ENCODE results near the gene MORC2.

MORC2 gene

DNA sequence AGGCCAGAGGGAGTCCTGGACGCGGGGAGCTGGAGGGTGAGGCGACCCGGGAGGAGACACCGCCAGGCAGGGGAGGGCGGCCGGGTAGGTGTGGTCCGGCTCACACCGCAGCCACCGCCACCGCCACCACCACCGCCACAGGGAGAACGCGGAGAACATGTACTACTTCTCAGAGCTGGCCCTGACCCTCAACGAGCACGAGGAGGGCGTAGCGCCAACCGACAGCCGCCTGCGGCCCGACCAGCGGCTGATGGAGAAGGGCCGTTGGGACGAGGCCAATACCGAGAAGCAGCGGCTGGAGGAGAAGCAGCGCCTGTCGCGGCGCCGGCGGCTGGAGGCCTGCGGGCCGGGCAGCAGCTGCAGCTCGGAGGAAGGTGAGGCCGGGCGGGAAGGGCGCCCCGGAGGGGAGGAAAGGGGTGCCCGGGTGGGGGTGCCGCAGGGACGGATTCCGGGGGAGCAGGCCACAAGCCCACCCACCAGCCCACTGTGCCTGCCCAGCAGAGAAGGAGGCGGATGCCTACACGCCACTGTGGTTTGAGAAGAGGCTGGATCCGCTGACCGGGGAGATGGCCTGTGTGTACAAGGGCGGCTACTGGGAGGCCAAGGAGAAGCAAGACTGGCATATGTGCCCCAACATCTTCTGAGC is 62.8 kb downstream of the MORC2 start:
- Histone ChIP-seq H3K4me1 (ENCODE audit: control insufficient read depth, insufficient read depth, low read length, poor library complexity, severe bottlenecking) (no peaks in the 10 kb centered on the region), H3K27me3 (replicated peaks; ENCODE audit: control insufficient read depth, insufficient read depth, low read length, poor library complexity, severe bottlenecking) (no peaks in the 10 kb centered on the region), H3K4me3 (ENCODE audit: insufficient read depth, low read depth, low read length, poor library complexity, severe bottlenecking) (no peak overlapping the region), H3K27ac (ENCODE audit: insufficient read depth, low read length, poor library complexity, severe bottlenecking) (no peak overlapping the region), H3K9me3 (ENCODE audit: control insufficient read depth, low read length) (no peaks in the 10 kb centered on the region), H3K36me3 (ENCODE audit: control insufficient read depth, insufficient read depth, low read length) (peaks cover 28% of the 10 kb centered on the region)
- no peak for DNase-seq

DNA sequence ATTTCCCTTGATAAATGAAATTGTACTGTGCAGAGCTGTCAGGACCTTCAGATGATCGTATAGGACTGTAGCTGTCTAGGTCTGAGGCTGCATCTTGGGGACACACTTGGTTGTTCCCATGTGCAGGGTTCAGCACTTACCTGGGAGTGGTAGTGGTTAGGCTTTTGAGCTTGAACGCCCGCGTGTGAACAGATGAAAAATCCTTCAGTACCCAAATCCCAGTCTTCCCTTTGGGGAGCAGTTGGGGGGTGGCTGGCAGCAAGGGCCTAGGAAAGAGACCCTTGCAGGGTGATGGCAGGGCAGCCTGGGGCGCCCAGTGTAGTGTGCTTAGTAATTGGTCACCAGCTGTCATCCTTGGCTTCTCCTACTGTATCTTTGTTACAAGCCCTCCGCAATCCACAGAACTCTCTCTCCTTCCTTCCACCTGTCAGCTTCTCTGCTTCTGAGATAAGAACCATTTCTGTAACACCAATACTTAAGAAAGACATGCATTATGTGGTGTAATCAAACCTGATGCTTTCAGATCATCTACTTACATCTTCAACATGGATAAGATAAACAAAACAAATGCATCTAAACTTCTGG is 64.6 kb downstream of the MORC2 start:
- H3K36me3 ChIP-seq (ENCODE audit: control insufficient read depth, insufficient read depth, low read length), result peaks cover 18% of the 10 kb centered on the region

DNA sequence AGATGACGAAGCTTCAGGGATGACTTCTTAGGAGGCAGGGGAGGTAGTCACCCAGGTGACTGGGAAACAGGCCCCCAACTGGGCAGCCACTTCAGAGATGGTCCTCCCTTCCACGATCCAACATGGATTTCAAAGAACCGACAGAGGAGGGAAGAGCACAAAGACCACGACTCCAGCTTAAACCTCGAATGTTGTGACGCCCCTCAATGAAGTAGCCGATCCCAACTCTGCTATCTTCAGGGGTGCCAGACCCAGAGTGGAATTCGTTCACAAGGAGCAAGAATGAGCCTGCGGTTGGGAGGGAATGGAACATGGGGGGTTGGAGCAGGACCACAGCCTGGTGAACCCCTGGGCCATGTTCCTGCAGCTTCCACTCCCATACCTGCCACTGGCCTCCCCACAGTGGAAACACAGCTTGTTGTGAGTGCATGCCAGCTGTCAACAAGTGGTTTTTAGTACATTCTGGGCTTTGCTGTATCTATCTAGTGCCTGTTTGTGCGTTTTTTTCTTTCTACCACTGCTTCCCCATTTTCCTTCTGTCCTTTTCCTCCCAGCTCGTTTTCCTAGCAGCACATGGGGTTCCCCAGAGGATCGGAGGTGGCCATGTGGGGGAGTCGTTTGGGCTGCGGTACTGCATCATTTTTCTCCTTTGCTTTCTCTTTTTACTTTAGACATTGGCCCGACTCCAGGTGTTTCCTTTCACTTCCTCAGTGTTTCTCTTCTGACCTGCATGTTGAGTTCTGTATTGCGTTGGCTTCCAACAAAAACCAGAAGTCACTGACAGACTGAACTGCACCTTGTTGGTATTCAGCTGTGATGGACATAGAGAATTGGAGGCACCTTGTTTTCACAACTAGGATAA is 65.8 kb downstream of the MORC2 start:
- peaks cover 12% of the 10 kb centered on the region for H3K36me3 ChIP-seq (ENCODE audit: control insufficient read depth, insufficient read depth, low read length)
- DNase-seq, result no peak
- H3K4me3 ChIP-seq (ENCODE audit: insufficient read depth, low read depth, low read length, poor library complexity, severe bottlenecking), result no peak overlapping the region
- H3K27me3 ChIP-seq (replicated peaks; ENCODE audit: control insufficient read depth, insufficient read depth, low read length, poor library complexity, severe bottlenecking), result no peaks in the 10 kb centered on the region
- H3K4me1 ChIP-seq (ENCODE audit: control insufficient read depth, insufficient read depth, low read length, poor library complexity, severe bottlenecking), result no peaks in the 10 kb centered on the region
- no peak overlapping the region for H3K27ac ChIP-seq (ENCODE audit: insufficient read depth, low read length, poor library complexity, severe bottlenecking)
- H3K9me3 ChIP-seq (ENCODE audit: control insufficient read depth, low read length), result no peaks in the 10 kb centered on the region

More for the DNA sequence above, 64.6 kb downstream of the MORC2 start:
- no peak for DNase-seq
- H3K9me3 ChIP-seq (ENCODE audit: control insufficient read depth, low read length), result no peaks in the 10 kb centered on the region
- H3K27me3 ChIP-seq (replicated peaks; ENCODE audit: control insufficient read depth, insufficient read depth, low read length, poor library complexity, severe bottlenecking), result no peaks in the 10 kb centered on the region
- no peak overlapping the region for H3K27ac ChIP-seq (ENCODE audit: insufficient read depth, low read length, poor library complexity, severe bottlenecking)
- no peaks in the 10 kb centered on the region for H3K4me1 ChIP-seq (ENCODE audit: control insufficient read depth, insufficient read depth, low read length, poor library complexity, severe bottlenecking)
- H3K4me3 ChIP-seq (ENCODE audit: insufficient read depth, low read depth, low read length, poor library complexity, severe bottlenecking), result no peak overlapping the region

DNA sequence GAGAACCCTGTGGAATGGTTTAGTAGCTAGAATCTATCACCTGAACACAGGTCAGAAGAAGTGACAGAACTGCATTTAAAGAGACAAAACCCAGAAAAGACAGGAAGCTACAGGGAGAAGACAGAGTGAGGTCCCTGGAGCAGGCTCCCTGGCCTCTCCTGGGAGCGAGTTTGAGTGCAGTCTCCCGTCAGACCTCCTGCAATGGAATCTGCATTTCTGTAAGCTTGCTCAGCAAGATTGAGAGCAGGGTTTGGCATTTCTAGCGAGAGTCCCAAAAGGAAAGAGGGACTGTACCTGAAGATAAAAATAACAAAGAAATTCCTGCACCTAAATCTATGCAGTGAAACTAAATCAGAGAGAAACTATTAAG is 74.2 kb downstream of the MORC2 start:
- Histone ChIP-seq H3K4me3 (ENCODE audit: insufficient read depth, low read depth, low read length, poor library complexity, severe bottlenecking) (no peak overlapping the region), H3K27ac (ENCODE audit: insufficient read depth, low read length, poor library complexity, severe bottlenecking) (no peak overlapping the region), H3K36me3 (ENCODE audit: control insufficient read depth, insufficient read depth, low read length) (no peaks in the 10 kb centered on the region), H3K27me3 (replicated peaks; ENCODE audit: control insufficient read depth, insufficient read depth, low read length, poor library complexity, severe bottlenecking) (no peaks in the 10 kb centered on the region), H3K9me3 (ENCODE audit: control insufficient read depth, low read length) (no peaks in the 10 kb centered on the region), H3K4me1 (ENCODE audit: control insufficient read depth, insufficient read depth, low read length, poor library complexity, severe bottlenecking) (peaks cover 12% of the 10 kb centered on the region)
- no peak for DNase-seq

DNA sequence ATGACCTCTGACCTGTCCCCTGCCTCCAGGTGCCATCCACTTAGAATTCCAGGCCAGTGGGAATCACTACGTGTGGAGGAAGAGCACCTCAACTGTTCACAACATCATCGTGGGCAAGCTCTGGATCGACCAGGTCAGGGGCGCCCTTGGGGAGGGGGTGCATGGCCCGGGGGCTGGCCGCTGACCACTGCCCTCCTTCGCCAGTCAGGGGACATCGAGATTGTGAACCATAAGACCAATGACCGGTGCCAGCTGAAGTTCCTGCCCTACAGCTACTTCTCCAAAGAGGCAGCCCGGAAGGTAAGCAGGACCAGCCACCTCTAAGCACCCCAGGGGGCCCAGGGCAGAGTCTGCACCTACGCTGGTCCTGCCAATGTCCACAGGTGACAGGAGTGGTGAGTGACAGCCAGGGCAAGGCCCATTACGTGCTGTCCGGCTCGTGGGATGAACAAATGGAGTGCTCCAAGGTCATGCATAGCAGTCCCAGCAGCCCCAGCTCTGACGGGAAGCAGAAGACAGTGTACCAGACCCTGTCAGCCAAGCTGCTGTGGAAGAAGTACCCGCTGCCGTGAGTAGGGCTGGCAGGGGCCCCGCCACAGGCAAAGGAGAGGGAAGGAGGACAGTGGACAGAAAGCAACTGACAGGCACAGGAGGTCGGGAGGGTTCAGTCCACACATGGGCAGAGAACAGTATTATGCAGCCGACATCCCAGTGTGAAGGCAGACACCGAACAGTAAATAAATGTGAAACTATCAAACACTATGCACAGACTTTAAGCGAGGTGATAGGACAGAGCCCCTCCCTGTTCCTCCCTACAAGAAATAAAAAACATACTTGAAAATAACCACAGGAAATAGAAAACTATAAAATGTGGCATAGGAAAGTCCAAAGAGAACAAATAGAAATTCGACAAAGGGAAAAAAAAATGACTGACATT is 74.9 kb downstream of the MORC2 start:
- Histone ChIP-seq H3K27ac (ENCODE audit: insufficient read depth, low read length, poor library complexity, severe bottlenecking) (no peak overlapping the region), H3K4me1 (ENCODE audit: control insufficient read depth, insufficient read depth, low read length, poor library complexity, severe bottlenecking) (peaks cover 12% of the 10 kb centered on the region), H3K9me3 (ENCODE audit: control insufficient read depth, low read length) (no peaks in the 10 kb centered on the region), H3K36me3 (ENCODE audit: control insufficient read depth, insufficient read depth, low read length) (no peaks in the 10 kb centered on the region), H3K4me3 (ENCODE audit: insufficient read depth, low read depth, low read length, poor library complexity, severe bottlenecking) (no peak overlapping the region), H3K27me3 (replicated peaks; ENCODE audit: control insufficient read depth, insufficient read depth, low read length, poor library complexity, severe bottlenecking) (no peaks in the 10 kb centered on the region)
- no peak for DNase-seq

DNA sequence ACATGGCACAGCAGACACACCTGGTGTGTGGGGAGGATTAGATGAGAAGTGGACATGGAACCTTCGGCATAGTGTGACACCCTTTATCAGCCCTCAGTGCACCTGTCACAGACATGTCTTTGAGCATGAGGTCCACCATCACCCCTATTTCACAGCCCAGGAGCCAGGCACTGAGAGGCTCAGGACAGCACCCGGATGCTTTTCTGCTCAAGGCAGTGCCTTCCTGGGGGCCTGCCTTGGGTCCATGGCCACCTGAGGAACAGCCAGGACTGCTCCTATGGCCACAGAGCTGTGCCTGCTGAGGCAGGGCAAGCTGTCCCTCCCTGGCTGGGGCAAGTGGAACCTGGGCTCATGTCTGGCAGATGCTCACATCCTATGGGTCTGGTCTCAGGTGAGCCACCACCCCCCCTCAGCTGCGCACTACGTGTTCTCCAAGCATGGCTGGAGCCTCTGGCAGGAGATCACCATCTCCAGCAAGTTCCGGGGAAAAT is 75.8 kb downstream of the MORC2 start:
- DNase-seq, result no peak
- Histone ChIP-seq H3K9me3 (ENCODE audit: control insufficient read depth, low read length) (no peaks in the 10 kb centered on the region), H3K27me3 (replicated peaks; ENCODE audit: control insufficient read depth, insufficient read depth, low read length, poor library complexity, severe bottlenecking) (no peaks in the 10 kb centered on the region), H3K4me3 (ENCODE audit: insufficient read depth, low read depth, low read length, poor library complexity, severe bottlenecking) (no peak overlapping the region), H3K36me3 (ENCODE audit: control insufficient read depth, insufficient read depth, low read length) (no peaks in the 10 kb centered on the region), H3K4me1 (ENCODE audit: control insufficient read depth, insufficient read depth, low read length, poor library complexity, severe bottlenecking) (peaks cover 12% of the 10 kb centered on the region), H3K27ac (ENCODE audit: insufficient read depth, low read length, poor library complexity, severe bottlenecking) (no peak overlapping the region)

DNA sequence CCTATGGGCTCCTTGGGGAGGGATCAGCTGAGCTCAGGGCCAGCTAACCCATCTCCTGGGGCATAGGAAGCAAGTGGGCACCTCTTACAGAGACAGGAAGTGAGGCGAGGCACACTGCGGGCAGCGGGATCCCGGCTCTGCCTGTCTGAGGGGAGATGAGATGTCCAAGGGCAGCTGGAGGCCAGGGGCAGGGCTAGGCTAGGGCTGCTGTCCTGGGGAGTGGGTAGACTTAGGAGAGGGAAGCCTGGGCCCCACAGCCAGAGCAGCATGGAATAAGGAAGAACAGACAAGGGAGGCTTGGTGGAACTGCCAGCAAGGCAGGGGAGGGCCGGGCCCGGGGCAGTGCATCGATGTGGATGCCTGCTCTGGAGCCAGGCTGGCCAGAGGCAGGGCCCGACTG is 76.3 kb downstream of the MORC2 start:
- Histone ChIP-seq H3K4me3 (ENCODE audit: insufficient read depth, low read depth, low read length, poor library complexity, severe bottlenecking) (no peak overlapping the region), H3K4me1 (ENCODE audit: control insufficient read depth, insufficient read depth, low read length, poor library complexity, severe bottlenecking) (peaks cover 12% of the 10 kb centered on the region), H3K27me3 (replicated peaks; ENCODE audit: control insufficient read depth, insufficient read depth, low read length, poor library complexity, severe bottlenecking) (no peaks in the 10 kb centered on the region), H3K27ac (ENCODE audit: insufficient read depth, low read length, poor library complexity, severe bottlenecking) (no peak overlapping the region), H3K36me3 (ENCODE audit: control insufficient read depth, insufficient read depth, low read length) (no peaks in the 10 kb centered on the region), H3K9me3 (ENCODE audit: control insufficient read depth, low read length) (no peaks in the 10 kb centered on the region)
- no peak for DNase-seq

DNA sequence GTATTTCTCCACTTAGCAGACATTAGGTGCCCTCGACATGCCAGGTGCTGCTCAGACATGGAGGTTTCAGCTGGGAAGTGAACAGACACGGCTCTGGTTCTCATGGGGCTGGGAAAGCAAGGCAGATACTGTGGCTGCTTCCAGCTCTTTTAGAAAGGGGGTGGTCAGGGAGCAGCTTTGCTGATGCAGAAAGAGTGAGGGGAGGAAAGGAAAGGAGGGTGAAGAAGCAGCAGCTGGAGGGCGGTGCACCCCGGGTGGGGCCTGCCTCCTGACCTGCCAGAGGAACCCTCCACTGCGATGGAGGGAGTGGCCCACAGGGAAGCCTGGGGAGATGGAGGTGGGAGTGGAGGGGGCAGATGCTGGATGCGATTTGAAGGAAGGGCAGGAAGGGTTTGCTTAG is 76.8 kb downstream of the MORC2 start:
- Histone ChIP-seq H3K9me3 (ENCODE audit: control insufficient read depth, low read length) (no peaks in the 10 kb centered on the region), H3K27ac (ENCODE audit: insufficient read depth, low read length, poor library complexity, severe bottlenecking) (no peak overlapping the region), H3K4me1 (ENCODE audit: control insufficient read depth, insufficient read depth, low read length, poor library complexity, severe bottlenecking) (peaks cover 12% of the 10 kb centered on the region), H3K36me3 (ENCODE audit: control insufficient read depth, insufficient read depth, low read length) (no peaks in the 10 kb centered on the region), H3K27me3 (replicated peaks; ENCODE audit: control insufficient read depth, insufficient read depth, low read length, poor library complexity, severe bottlenecking) (no peaks in the 10 kb centered on the region), H3K4me3 (ENCODE audit: insufficient read depth, low read depth, low read length, poor library complexity, severe bottlenecking) (no peak overlapping the region)
- DNase-seq, result no peak

DNA sequence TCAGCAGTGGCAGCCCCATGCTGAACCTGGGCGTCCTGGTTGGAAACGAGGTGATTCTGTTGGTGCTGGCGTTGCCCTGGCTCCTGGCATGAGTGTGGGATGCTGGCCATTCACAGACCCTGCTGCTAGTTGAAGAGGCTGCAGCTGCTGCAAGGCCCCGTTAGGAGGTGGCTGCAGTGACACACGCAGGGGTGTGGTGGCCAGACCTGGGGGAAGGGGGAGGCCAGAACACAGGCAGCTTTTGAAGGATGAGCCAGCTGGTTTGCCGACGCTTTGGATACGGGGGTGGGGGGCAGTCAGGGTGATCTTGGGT is 77.2 kb downstream of the MORC2 start:
- H3K9me3 ChIP-seq (ENCODE audit: control insufficient read depth, low read length), result no peaks in the 10 kb centered on the region
- H3K4me1 ChIP-seq (ENCODE audit: control insufficient read depth, insufficient read depth, low read length, poor library complexity, severe bottlenecking), result peaks cover 12% of the 10 kb centered on the region

More for the DNA sequence above, 77.2 kb downstream of the MORC2 start:
- H3K27ac ChIP-seq (ENCODE audit: insufficient read depth, low read length, poor library complexity, severe bottlenecking), result no peak overlapping the region
- H3K4me3 ChIP-seq (ENCODE audit: insufficient read depth, low read depth, low read length, poor library complexity, severe bottlenecking), result no peak overlapping the region
- no peaks in the 10 kb centered on the region for H3K36me3 ChIP-seq (ENCODE audit: control insufficient read depth, insufficient read depth, low read length)
- no peak for DNase-seq
- H3K27me3 ChIP-seq (replicated peaks; ENCODE audit: control insufficient read depth, insufficient read depth, low read length, poor library complexity, severe bottlenecking), result no peaks in the 10 kb centered on the region

Measured in effector memory CD4-positive, alpha-beta T cell (primary cell).